HEK293 (cell line): ENCODE measurements around the gene ELOVL3.

Experiments
- CTCF ChIA-PET: fragments of 350-600 bp; formaldehyde crosslinking; extraction: SDS; loops from one replicate; lab custom pipeline; 2021; ENCODE audit warnings: antibody characterized with exemption; lab: Yijun Ruan, JAX
- POLR2A ChIA-PET: fragments of 300-600 bp; formaldehyde crosslinking; extraction: SDS; loops from one replicate; lab custom pipeline; 2020; ENCODE audit warnings: antibody characterized with exemption, inconsistent platforms; lab: Yijun Ruan, JAX
- H3K27ac ChIP-seq: fragments of 200-500 bp; sonication (Bioruptor generic); 2 replicates; pipeline ENCODE4 v1.5.1; 2014; ENCODE audit warnings: low read depth, low read length, control low read depth, inconsistent platforms; ENCODE audit errors: extremely low read depth
- H3K36me3 ChIP-seq, 2 experiments: fragments of 200-500 bp in 1 of 2; sonication (Bioruptor generic) in 1 of 2; 1 replicate in 1 of 2; 2 replicates in 1 of 2; pipeline ENCODE4 v1.5.1; 2014 to 2017; ENCODE audit warnings: inconsistent platforms in 2 of 2, low read length in 2 of 2; ENCODE audit not compliant: control insufficient read depth in 2 of 2, insufficient read depth in 1 of 2
- H3K4me1 ChIP-seq: fragments of 200-500 bp; sonication (Bioruptor generic); 2 replicates; pipeline ENCODE4 v1.5.1; 2014; ENCODE audit warnings: mild to moderate bottlenecking, low read length, inconsistent platforms; ENCODE audit not compliant: control insufficient read depth, insufficient read depth
- H3K4me3 ChIP-seq: 2 replicates; pipeline ENCODE4 v1.5.1; 2011; ENCODE audit warnings: low read depth, mild to moderate bottlenecking, control low read depth, low read length, moderate library complexity
- H3K9me3 ChIP-seq: fragments of 200-500 bp; sonication (Bioruptor generic); 2 replicates; pipeline ENCODE4 v1.5.1; 2014; ENCODE audit warnings: low read depth, low read length, inconsistent platforms; ENCODE audit not compliant: control insufficient read depth, insufficient read depth
- INSM2 ChIP-seq: fragments of 450-650 bp; formaldehyde crosslinking; IDR thresholded peaks from 2 replicates; pipeline ENCODE4 v1.5.1; 2016; ENCODE audit warnings: missing biosample characterization, missing genetic modification characterization
- KLF7 ChIP-seq: fragments of 450-650 bp; formaldehyde crosslinking; IDR thresholded peaks from 2 replicates; pipeline ENCODE4 v1.5.1; 2016; ENCODE audit warnings: missing biosample characterization, missing genetic modification characterization, borderline replicate concordance
- MZF1 ChIP-seq: fragments of 450-650 bp; formaldehyde crosslinking; IDR thresholded peaks from 2 replicates; pipeline ENCODE4 v1.5.1; 2017; ENCODE audit warnings: missing biosample characterization, missing genetic modification characterization, borderline replicate concordance
- REST ChIP-seq: fragments of 450-650 bp; formaldehyde crosslinking; IDR thresholded peaks from 2 replicates; pipeline ENCODE4 v1.5.1; 2016; ENCODE audit warnings: missing biosample characterization, missing genetic modification characterization
- TCF7L2 ChIP-seq: IDR thresholded peaks from 2 replicates; pipeline ENCODE4 v1.6.1; 2011; ENCODE audit warnings: low read depth, mild to moderate bottlenecking, inconsistent platforms, low read length, moderate library complexity, borderline replicate concordance
- ZBTB11 ChIP-seq: fragments of 450-650 bp; formaldehyde crosslinking; conservative IDR thresholded peaks from 2 replicates; pipeline ENCODE4 v1.5.1; 2016; ENCODE audit warnings: low read depth, missing biosample characterization, missing genetic modification characterization
- ZBTB26 ChIP-seq: fragments of 450-650 bp; formaldehyde crosslinking; optimal IDR thresholded peaks from 2 replicates; pipeline ENCODE3; 2016; ENCODE audit warnings: missing biosample characterization, mild to moderate bottlenecking, missing genetic modification characterization
- ZBTB49 ChIP-seq: fragments of 450-650 bp; formaldehyde crosslinking; IDR thresholded peaks from 2 replicates; pipeline ENCODE4 v1.5.1; 2016; ENCODE audit warnings: missing biosample characterization, missing genetic modification characterization, low read depth
- ZBTB8A ChIP-seq: fragments of 450-650 bp; formaldehyde crosslinking; IDR thresholded peaks from 2 replicates; pipeline ENCODE4 v1.5.1; 2016; ENCODE audit warnings: missing biosample characterization, missing genetic modification characterization
- ZNF114 ChIP-seq: fragments of 450-650 bp; formaldehyde crosslinking; IDR thresholded peaks from 2 replicates; pipeline ENCODE4 v1.5.0; 2017; ENCODE audit warnings: missing biosample characterization, missing genetic modification characterization
- ZNF16 ChIP-seq: fragments of 450-650 bp; formaldehyde crosslinking; IDR thresholded peaks from 2 replicates; pipeline ENCODE4 v1.5.1; 2016; ENCODE audit warnings: low read depth, missing biosample characterization, missing genetic modification characterization
- ZNF366 ChIP-seq: fragments of 450-650 bp; formaldehyde crosslinking; conservative IDR thresholded peaks from 2 replicates; pipeline ENCODE4 v1.5.1; 2016; ENCODE audit warnings: missing biosample characterization, missing genetic modification characterization
- ZNF600 ChIP-seq: fragments of 450-650 bp; formaldehyde crosslinking; IDR thresholded peaks from 2 replicates; pipeline ENCODE4 v1.5.1; 2016; ENCODE audit warnings: missing biosample characterization, missing genetic modification characterization
- ZNF792 ChIP-seq: fragments of 450-650 bp; formaldehyde crosslinking; IDR thresholded peaks from 2 replicates; pipeline ENCODE4 v1.5.1; 2016; ENCODE audit warnings: missing biosample characterization, missing genetic modification characterization

ELOVL3 gene

GRCh38 chr10:102229810-102230263, 3.7 kb downstream of the ELOVL3 start (continued):
- TF ChIP-seq INSM2 (0 out of 2 replicates have a peak, but pooled peaks have one; percentile 26), ZBTB26 (tag by site-specific recombination) (peak; percentile 42), ZBTB49 (tag by site-specific recombination) (no peak), ZNF114 (tag by site-specific recombination) (no peak), ZBTB11 (tag by site-specific recombination) (0 out of 2 replicates have a peak, but pooled peaks have one; percentile 29), ZNF600 (tag by site-specific recombination) (peak; percentile 55; the same call in 1 of the 2 replicates), ZNF792 (tag by site-specific recombination) (no peak)

- Histone ChIP-seq H3K36me3 (no peaks in the 10 kb centered on the region), H3K9me3 (no peaks in the 10 kb centered on the region), H3K27ac (peak overlapping the region; percentile 77), H3K4me1 (peaks cover 6% of the 10 kb centered on the region), H3K4me3 (peak overlapping the region; percentile 53)
- ChIA-PET CTCF (interaction anchor here (0.5 to 17.5 kb wide), 52 partner anchors 8 to 503 kb away, joined by 3 to 531 read pairs (median 5); partner anchors contain the start of genes FBXL15, GBF1, NOLC1 and PITX3), POLR2A (interaction anchor here (0.6 to 3.0 kb wide), 23 partner anchors 11 to 414 kb away, joined by 3 to 11 read pairs (median 4); partner anchors contain the start of genes ACTR1A, CUEDC2, FBXL15 and GBF1)
- TF ChIP-seq ZBTB8A = peak; percentile 28; the same call in 1 of the 2 replicates
- TF ChIP-seq MZF1 = no peak
- TF ChIP-seq ZBTB11 (tag by site-specific recombination) = 0 out of 2 replicates have a peak, but pooled peaks have one; percentile 16
- no peak for TF ChIP-seq REST
- TF ChIP-seq ZNF16 = no peak
- TF ChIP-seq TCF7L2 = no peak
- TF ChIP-seq KLF7 = peak; percentile 98
- peak; percentile 77 for TF ChIP-seq ZNF366
These were observed 4.3 kb downstream of the ELOVL3 start for GRCh38 chr10:102230264-102230860.
